Astrocyte (in vitro differentiated cells and primary cell): ENCODE data around the gene ATN1. TPM values are rescaled to one million over a fixed set of nuclear protein-coding genes. Genes with fewer than 3 reads are reported as not detected.

Source experiments
- DNase-seq: peaks from one replicate; pipeline ENCODE4 v3.0.0-alpha.2; 2010; ENCODE audit warnings: low read depth
- FAIRE-seq: peaks from 2 replicates; lab custom pipeline; 2011; peaks lifted over from hg19 to GRCh38; lab: Jason Lieb, UNC
- H2AFZ ChIP-seq: 2 replicates; pipeline ENCODE4 v1.6.0; 2012; ENCODE audit warnings: low read depth, low read length, inconsistent platforms
- H3K27ac ChIP-seq: 2 replicates; pipeline ENCODE4 v1.5.1; 2011; ENCODE audit warnings: low read depth, low read length, inconsistent platforms
- H3K27me3 ChIP-seq: 2 replicates; pipeline ENCODE4 v1.6.0; 2011; ENCODE audit warnings: low read length, inconsistent platforms; ENCODE audit not compliant: insufficient read depth
- H3K36me3 ChIP-seq: 2 replicates; pipeline ENCODE4 v1.5.1; 2011; ENCODE audit warnings: low read length, inconsistent platforms; ENCODE audit not compliant: insufficient read depth
- H3K4me1 ChIP-seq: 2 replicates; pipeline ENCODE4 v1.5.1; 2011; ENCODE audit warnings: low read length, inconsistent platforms; ENCODE audit not compliant: insufficient read depth
- H3K4me2 ChIP-seq: 2 replicates; pipeline ENCODE4 v1.6.0; 2012; ENCODE audit warnings: low read length, inconsistent platforms
- H3K4me3 ChIP-seq: 2 replicates; pipeline ENCODE4 v1.5.1; 2011; ENCODE audit warnings: low read depth, mild to moderate bottlenecking, low read length, inconsistent platforms; ENCODE audit not compliant: insufficient read depth
- H3K79me2 ChIP-seq: 2 replicates; pipeline ENCODE4 v1.6.0; 2012; ENCODE audit warnings: mild to moderate bottlenecking, low read length, inconsistent platforms; ENCODE audit not compliant: insufficient read depth
- H3K9ac ChIP-seq: 2 replicates; pipeline ENCODE4 v1.6.0; 2012; ENCODE audit warnings: mild to moderate bottlenecking, low read length, inconsistent platforms
- H3K9me3 ChIP-seq: 2 replicates; pipeline ENCODE4 v1.5.1; 2012; ENCODE audit warnings: low read depth, mild to moderate bottlenecking, low read length, inconsistent platforms; ENCODE audit not compliant: insufficient read depth
- H4K20me1 ChIP-seq: 2 replicates; pipeline ENCODE4 v1.6.0; 2012; ENCODE audit warnings: low read length, inconsistent platforms; ENCODE audit not compliant: insufficient read depth
- H3K27ac Mint-ChIP-seq: one replicate; pipeline ENCODE4 v1.8.0; 2021; ENCODE audit warnings: mild to moderate bottlenecking, mixed read lengths; ENCODE audit not compliant: unreplicated experiment
- H3K27me3 Mint-ChIP-seq: one replicate; pipeline ENCODE4 v1.8.0; 2021; ENCODE audit warnings: low read depth, mixed read lengths; ENCODE audit not compliant: unreplicated experiment
- H3K36me3 Mint-ChIP-seq: one replicate; pipeline ENCODE4 v1.8.0; 2021; ENCODE audit warnings: low read depth, mixed read lengths; ENCODE audit not compliant: unreplicated experiment
- H3K4me1 Mint-ChIP-seq: one replicate; pipeline ENCODE4 v1.8.0; 2021; ENCODE audit warnings: low read depth, mixed read lengths; ENCODE audit not compliant: unreplicated experiment
- H3K4me3 Mint-ChIP-seq: one replicate; pipeline ENCODE4 v1.8.0; 2021; ENCODE audit warnings: mild to moderate bottlenecking, moderate library complexity, mixed read lengths; ENCODE audit not compliant: unreplicated experiment
- H3K9me3 Mint-ChIP-seq: one replicate; pipeline ENCODE4 v1.8.0; 2021; ENCODE audit warnings: mild to moderate bottlenecking, mixed read lengths; ENCODE audit not compliant: unreplicated experiment
- CTCF ChIP-seq: IDR thresholded peaks from 2 replicates; pipeline ENCODE4 v1.5.1; 2011; ENCODE audit warnings: low read depth, mild to moderate bottlenecking, inconsistent platforms, low read length, moderate library complexity; ENCODE audit not compliant: insufficient read depth
- EZH2 ChIP-seq: IDR thresholded peaks from 2 replicates; pipeline ENCODE4 v1.6.1; 2012; ENCODE audit warnings: mild to moderate bottlenecking, low read length, inconsistent platforms; ENCODE audit not compliant: insufficient read depth
- total RNA-seq: library from RNA; stranded (reverse); gene quantifications from 2 replicates; pipeline ENCODE4 v1.2.1, GENCODE V29; 2021

ATN1 gene
- total RNA-seq, 1 donor from 2014 or later = 97.8 TPM

GRCh38 chr12:6955108-6956020 lies 27.6 kb downstream of the ATN1 start:
- Histone ChIP-seq H3K36me3 (no peaks in the 10 kb centered on the region), H2AFZ (no peak overlapping the region), H3K79me2 (no peaks in the 10 kb centered on the region), H3K4me2 (no peak overlapping the region), H4K20me1 (no peaks in the 10 kb centered on the region), H3K27me3 (no peaks in the 10 kb centered on the region), H3K9ac (no peak overlapping the region), H3K4me3 (no peak overlapping the region), H3K4me1 (peaks cover 23% of the 10 kb centered on the region), H3K27ac (no peak overlapping the region), H3K9me3 (no peaks in the 10 kb centered on the region)
- FAIRE-seq (no peak), DNase-seq (no peak)
- no peak overlapping the region for H3K27ac Mint-ChIP-seq
- H3K36me3 Mint-ChIP-seq = peaks cover 2% of the 10 kb centered on the region
- TF ChIP-seq EZH2 (no peak), CTCF (no peak)
- no peaks in the 10 kb centered on the region for H3K9me3 Mint-ChIP-seq
- peaks cover 4% of the 10 kb centered on the region for H3K27me3 Mint-ChIP-seq
- H3K4me3 Mint-ChIP-seq = no peak overlapping the region
- peaks cover 26% of the 10 kb centered on the region for H3K4me1 Mint-ChIP-seq

GRCh38 chr12:6956021-6956727 lies 28.4 kb downstream of the ATN1 start:
- H3K36me3 Mint-ChIP-seq = peaks cover 2% of the 10 kb centered on the region
- no peak overlapping the region for H3K27ac Mint-ChIP-seq
- no peak overlapping the region for H3K9ac ChIP-seq
- H3K9me3 ChIP-seq = no peaks in the 10 kb centered on the region
- no peak overlapping the region for H3K4me3 ChIP-seq
- H4K20me1 ChIP-seq = no peaks in the 10 kb centered on the region
- no peaks in the 10 kb centered on the region for H3K79me2 ChIP-seq
- peaks cover 4% of the 10 kb centered on the region for H3K27me3 Mint-ChIP-seq
- H3K4me3 Mint-ChIP-seq = no peak overlapping the region
- no peak for TF ChIP-seq EZH2
- no peak for TF ChIP-seq CTCF
- no peaks in the 10 kb centered on the region for H3K36me3 ChIP-seq
- no peak for FAIRE-seq
- no peaks in the 10 kb centered on the region for H3K9me3 Mint-ChIP-seq
- H3K4me1 ChIP-seq = peaks cover 25% of the 10 kb centered on the region
- H3K27ac ChIP-seq = no peak overlapping the region
- no peak overlapping the region for H3K4me2 ChIP-seq
- H2AFZ ChIP-seq = no peak overlapping the region
- DNase-seq = no peak
- H3K27me3 ChIP-seq = no peaks in the 10 kb centered on the region
- peaks cover 29% of the 10 kb centered on the region for H3K4me1 Mint-ChIP-seq
